CMK (cell line): ENCODE results near the gene ADAM8.
A peak's percentile ranks its signal among the peaks of the same experiment; 100 is the strongest.
"Not testable (repeated sequence)": the region's sequence is repeated elsewhere in the genome, so short reads cannot be mapped to it uniquely, and the experiment has no call there.

Source experiments
- DNase-seq: peaks from one replicate; pipeline ENCODE4 v3.0.0-alpha.2; 2010; ENCODE audit warnings: low read depth

The ADAM8 gene

GRCh38 chr10:133231244-133231945 lies 45.3 kb downstream of the ADAM8 start:
- no peak for DNase-seq

GRCh38 chr10:133230387-133231195 lies 46.1 kb downstream of the ADAM8 start:
- DNase-seq: peak; percentile 35

- DNase-seq: no peak
Observed at GRCh38 chr10:133230044-133230361, 46.7 kb downstream of the ADAM8 start, which contains the start of gene UTF1. UTF1 (plus strand) TSS chr10:133230217; CDS start chr10:133230289, 72 bp downstream.

- DNase-seq: no peak
Observed at GRCh38 chr10:133229265-133230043, 47.2 kb downstream of the ADAM8 start.

GRCh38 chr10:133227256-133227655 lies 49.4 kb downstream of the ADAM8 start:
- DNase-seq: no peak

- no peak for DNase-seq
Observed at GRCh38 chr10:133226251-133226808, 50.3 kb downstream of the ADAM8 start.

- DNase-seq: no peak
Observed at GRCh38 chr10:133225707-133226191, 50.9 kb downstream of the ADAM8 start.

- DNase-seq: no peak
Observed at GRCh38 chr10:133224756-133225372, 51.8 kb downstream of the ADAM8 start.

GRCh38 chr10:133224076-133224475 lies 52.6 kb downstream of the ADAM8 start:
- DNase-seq: no peak

- DNase-seq: not testable (repeated sequence)
Observed at GRCh38 chr10:133221756-133222155, 54.9 kb downstream of the ADAM8 start.

GRCh38 chr10:133221331-133221730 lies 55.3 kb downstream of the ADAM8 start:
- no peak for DNase-seq

- no peak for DNase-seq
Observed at GRCh38 chr10:133219782-133220181, 56.9 kb downstream of the ADAM8 start.

- no peak for DNase-seq
Observed at GRCh38 chr10:133218891-133219290, 57.8 kb downstream of the ADAM8 start.

GRCh38 chr10:133217800-133218589 lies 58.7 kb downstream of the ADAM8 start:
- DNase-seq: no peak

GRCh38 chr10:133216776-133217175 lies 59.9 kb downstream of the ADAM8 start:
- DNase-seq: no peak

GRCh38 chr10:133215586-133215985 lies 61.1 kb downstream of the ADAM8 start:
- DNase-seq: no peak

GRCh38 chr10:133214468-133215410 lies 61.9 kb downstream of the ADAM8 start:
- DNase-seq: no peak

GRCh38 chr10:133213641-133214467 lies 62.8 kb downstream of the ADAM8 start:
- no peak for DNase-seq
